ENCODE results near the gene SOS1.
A peak's percentile ranks its signal among the peaks of the same experiment; 100 is the strongest.
"Not testable (repeated sequence)": the region's sequence is repeated elsewhere in the genome, so short reads cannot be mapped to it uniquely, and the experiment has no call there.

Gene SOS1

DNA sequence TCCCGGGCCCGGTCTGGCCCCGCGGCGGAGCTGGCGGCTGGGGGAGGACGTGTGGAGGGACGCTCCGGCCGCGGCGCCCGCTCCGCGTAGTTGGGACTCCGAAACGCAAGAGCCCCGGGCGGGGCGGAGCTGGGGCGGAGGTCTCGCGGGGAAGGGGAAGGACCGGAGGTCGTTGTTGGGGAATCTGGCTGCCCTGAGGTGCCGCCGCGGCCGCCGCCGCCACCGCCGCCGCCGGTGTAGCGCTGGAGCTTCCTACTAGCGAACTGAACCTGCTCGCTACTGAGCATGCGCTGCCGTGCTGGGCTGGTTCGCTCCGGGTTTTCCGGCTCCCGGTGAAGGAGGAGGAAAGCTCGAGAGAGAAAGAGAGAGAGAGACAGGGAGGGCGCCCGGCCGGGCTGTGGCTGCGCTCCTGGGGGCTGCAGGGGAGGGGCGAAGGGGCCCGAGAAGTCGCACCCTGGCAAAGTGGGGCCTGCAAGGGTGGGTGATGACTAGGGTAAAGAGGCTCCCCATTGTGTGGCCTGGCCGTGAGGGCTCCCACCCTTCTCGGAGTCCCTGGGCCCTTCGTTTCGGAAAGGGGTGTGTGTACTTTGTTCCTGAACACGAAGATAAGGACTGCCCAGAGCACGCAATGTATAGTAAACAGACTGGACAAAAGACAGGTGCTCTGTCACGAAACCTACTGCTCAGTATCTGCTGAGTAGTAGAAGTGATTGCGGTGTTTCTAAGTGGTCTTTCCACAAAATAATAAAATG is at the start of gene SOS1:
Gene SOS1 (minus strand): TSS at position 281 of the 752 bp plus-strand sequence. CDS start 629 bp downstream, outside the sequence.
- peak; percentile 88 to 90 for DNase-seq

DNA sequence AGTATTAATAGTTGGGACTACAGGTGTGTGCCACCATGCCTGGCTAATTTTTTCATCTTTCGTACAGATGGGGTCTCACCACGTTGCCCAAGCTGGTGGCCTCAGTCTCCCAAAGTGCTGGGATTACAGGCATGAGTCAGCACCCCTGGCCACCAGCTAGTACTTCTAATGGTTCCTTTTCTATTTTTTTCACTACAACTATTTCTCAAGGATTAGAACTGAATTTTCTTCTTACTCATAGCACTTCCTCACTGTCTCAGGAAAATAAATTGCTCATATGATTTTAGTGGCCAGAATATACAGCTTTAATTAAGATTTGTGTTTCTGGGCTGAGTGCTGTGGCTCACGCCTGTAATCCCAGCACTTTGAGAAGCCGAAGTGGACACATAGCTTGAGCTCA is 43.2 kb upstream of the SOS1 start:
- no peak for DNase-seq

DNA sequence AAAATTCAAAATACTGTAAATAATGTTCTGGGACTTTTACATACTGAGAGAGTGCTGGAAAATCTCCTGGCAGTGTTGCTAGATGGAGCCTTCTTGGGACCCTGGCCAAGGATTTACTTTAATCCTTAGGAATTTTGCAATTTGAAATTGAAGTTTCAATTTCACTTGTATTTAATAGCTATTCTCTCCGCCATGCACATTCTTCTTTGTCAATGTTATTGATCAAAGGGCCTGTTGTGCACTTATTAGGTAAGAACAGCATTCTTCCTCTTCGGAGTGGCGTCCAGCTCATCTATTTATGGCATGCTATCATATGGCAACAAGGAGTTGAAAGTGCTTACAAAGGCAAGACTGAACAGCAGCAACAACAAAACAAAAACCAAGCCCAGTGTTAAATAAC is 40.1 kb upstream of the SOS1 start:
- DNase-seq, result no peak

GRCh38 chr2:39159283-39159682 is 38.4 kb upstream of the SOS1 start:
- no peak for DNase-seq

DNA sequence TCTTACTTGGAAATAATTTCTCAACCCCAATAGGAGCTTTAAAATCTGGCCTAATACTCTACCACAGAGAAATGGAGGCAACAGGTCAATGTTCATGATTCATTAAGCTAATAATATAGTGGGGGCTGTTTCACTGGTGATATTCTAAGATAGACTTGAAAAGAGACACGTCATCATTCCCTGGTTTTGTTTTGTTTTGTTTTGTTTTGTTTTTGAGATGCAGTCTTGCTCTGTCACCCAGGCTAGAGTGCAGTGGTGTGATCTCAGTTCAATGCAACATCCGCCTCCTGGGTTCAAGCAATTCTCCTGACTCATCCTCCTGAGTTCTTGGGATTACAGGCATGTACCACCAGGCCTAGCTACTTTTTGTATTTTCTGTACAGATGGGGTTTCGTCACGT is 37.5 kb upstream of the SOS1 start:
- DNase-seq, result no peak

GRCh38 chr2:39156846-39157245 is 36.0 kb upstream of the SOS1 start:
- no peak for DNase-seq

- DNase-seq, result no peak
Observed at GRCh38 chr2:39156107-39156506, 35.3 kb upstream of the SOS1 start.

GRCh38 chr2:39155573-39155972 is 34.7 kb upstream of the SOS1 start:
- DNase-seq, result not testable (repeated sequence)

DNA sequence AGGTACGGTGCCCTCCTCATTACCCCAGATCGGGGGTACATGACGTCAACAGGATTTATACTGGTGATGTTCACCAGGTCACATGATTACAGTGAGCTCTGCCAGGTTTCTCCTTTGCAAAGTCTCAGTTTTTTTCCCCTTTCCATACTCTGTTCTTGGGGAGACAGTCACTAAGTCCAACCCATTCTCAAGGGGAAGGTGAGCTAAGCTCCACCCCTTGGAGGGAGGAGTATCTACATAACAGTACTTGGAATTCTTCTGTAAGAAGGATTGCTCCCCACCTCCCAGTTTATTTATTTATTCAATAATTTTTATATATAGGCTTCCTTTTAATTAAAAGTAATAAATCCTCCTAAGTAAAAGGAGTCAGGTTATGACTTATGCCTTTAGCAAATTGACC is 34.1 kb upstream of the SOS1 start:
- no peak for DNase-seq

GRCh38 chr2:39153312-39153711 is 32.5 kb upstream of the SOS1 start:
- no peak for DNase-seq

- no peak for DNase-seq
Observed at GRCh38 chr2:39152504-39152903, 31.7 kb upstream of the SOS1 start.

DNA sequence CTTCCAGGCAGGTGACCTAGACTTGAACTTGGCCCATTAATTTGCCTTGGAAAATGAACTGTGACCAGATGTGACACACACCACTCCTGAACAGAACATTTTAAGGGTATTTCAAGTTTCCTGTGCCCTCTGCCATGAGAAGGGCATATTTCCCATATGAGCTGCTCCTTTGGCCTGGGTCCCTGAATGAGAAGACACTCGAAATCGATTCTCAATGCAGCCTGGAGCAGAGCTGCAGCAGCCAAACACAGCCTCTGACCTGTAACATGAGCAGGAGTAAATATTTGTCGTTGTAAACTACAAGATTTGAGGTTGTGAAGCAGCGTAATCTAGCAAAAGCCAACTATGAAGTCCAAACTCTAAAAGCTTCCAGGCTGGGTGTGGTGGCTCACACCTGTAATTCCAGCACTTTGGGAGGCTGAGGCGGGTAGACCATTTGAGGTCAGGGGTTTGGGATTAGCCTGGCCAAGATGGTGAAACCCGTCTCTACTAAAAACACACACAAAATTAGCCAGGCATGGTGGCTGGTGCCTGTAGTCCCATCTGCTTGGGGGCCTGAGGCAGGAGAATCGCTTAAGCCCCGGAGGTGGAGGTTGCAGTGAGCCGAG is 30.1 kb upstream of the SOS1 start:
- no peak for DNase-seq

- no peak for DNase-seq
Observed at GRCh38 chr2:39150102-39150562, 29.3 kb upstream of the SOS1 start.

- DNase-seq, result no peak
Observed at GRCh38 chr2:39146630-39147029, 25.8 kb upstream of the SOS1 start.

GRCh38 chr2:39145906-39146421 is 25.1 kb upstream of the SOS1 start:
- DNase-seq, result no peak

GRCh38 chr2:39144416-39144815 is 23.6 kb upstream of the SOS1 start:
- DNase-seq, result no peak

GRCh38 chr2:39142904-39143605 is 22.2 kb upstream of the SOS1 start:
- peak in 1 of 2 experiments; percentile 13 for DNase-seq

GRCh38 chr2:39141334-39142271 is 20.8 kb upstream of the SOS1 start:
- DNase-seq, result no peak

DNA sequence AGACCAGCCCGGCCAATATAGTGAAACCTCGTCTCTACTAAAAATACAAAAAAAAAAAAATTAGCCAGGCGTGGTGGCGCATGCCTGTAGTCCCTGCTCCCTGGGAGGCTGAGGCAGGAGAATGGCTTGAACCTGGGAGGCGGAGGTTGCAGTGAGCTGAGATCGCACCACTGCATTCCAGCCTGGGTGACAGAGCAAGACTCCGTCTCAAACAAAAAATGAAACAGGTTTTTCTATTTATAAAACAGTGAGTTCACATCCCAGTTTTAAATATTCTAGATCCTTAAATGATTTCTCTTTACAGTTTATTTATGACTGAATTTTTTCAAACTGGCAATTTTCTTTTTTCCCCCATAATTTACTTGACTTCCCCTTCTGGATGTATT is 20.1 kb upstream of the SOS1 start:
- DNase-seq, result not testable (repeated sequence)

- no peak for DNase-seq
Observed at GRCh38 chr2:39140322-39140847, 19.5 kb upstream of the SOS1 start.

GRCh38 chr2:39139511-39140237 is 18.8 kb upstream of the SOS1 start:
- no peak for DNase-seq

GRCh38 chr2:39138837-39139211 is 18.0 kb upstream of the SOS1 start:
- no peak for DNase-seq

All from Kasumi-1 (cell line).